ENCODE data around the gene ZNF664. TPM values are rescaled to one million over a fixed set of nuclear protein-coding genes. Genes with fewer than 3 reads are reported as not detected.

ZNF664 gene
- total RNA-seq: 10 to 100 TPM; 78.0 to 83.3 TPM
- 100 to 1,000 TPM in 1 of 2 donors, 10 to 100 TPM in 1; 94.5 to 119 TPM for polyA plus RNA-seq (ENCODE audit: insufficient read length in 2 of 2)
- long read RNA-seq, donor 1, full-length matches to known transcripts: 39 of 39 reads
- long read RNA-seq, donor 1, partial matches to known transcripts: 0 of 39 reads
- long read RNA-seq, donor 1, other reads (novel, unspliced or antisense): 0 of 39 reads
- long read RNA-seq, donor 2, full-length matches to known transcripts: 17 of 43 reads
- long read RNA-seq, donor 2, partial matches to known transcripts: 26 of 43 reads
- long read RNA-seq, donor 2, other reads (novel, unspliced or antisense): 0 of 43 reads
- long read RNA-seq, donor 3, full-length matches to known transcripts: 15 of 35 reads
- long read RNA-seq, donor 3, partial matches to known transcripts: 10 of 35 reads
- long read RNA-seq, donor 3, other reads (novel, unspliced or antisense): 10 of 35 reads
- long read RNA-seq, donor 4, full-length matches to known transcripts: 29 of 44 reads
- long read RNA-seq, donor 4, partial matches to known transcripts: 15 of 44 reads
- long read RNA-seq, donor 4, other reads (novel, unspliced or antisense): 0 of 44 reads

GRCh38 chr12:123972457-123973401 lies at the start of gene ZNF664, which contains the start of gene CCDC92:
TSS of gene ZNF664 (plus strand) at chr12:123973215. CDS start at chr12:124012145, 38,930 bp downstream.
TSS of gene CCDC92 (minus strand) at chr12:123972831. CDS start at chr12:123944305, 28,526 bp downstream.
- under 1% methylated on average over 103 of the region's 138 CpGs for WGBS (ENCODE audit: insufficient coverage)
- no peaks in the 10 kb centered on the region for H3K27me3 ChIP-seq (ENCODE audit: control insufficient read depth, insufficient read depth, low read length)
- no peaks in the 10 kb centered on the region for H3K9me3 ChIP-seq (ENCODE audit: control insufficient read depth, insufficient read depth, low read length)

DNA sequence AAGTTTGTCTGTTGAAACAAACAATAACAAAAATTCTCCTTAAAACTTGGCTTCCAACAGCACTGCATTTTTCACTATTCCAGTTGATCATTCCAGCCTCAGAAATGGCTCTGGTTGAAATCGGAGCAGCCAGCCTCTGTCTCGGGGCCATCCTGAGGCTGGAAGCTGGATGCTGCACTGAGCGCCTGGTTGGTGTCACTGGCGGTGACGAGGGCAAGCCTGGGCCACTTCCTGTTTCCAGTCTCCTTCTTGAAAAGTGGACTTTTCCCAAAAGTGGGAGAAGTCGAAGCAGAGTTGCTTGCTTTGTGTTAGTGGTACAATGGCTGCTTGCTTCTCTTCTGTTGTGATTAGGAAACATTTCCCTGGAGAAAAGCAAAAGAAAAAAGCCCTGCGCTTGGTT lies 49.1 kb upstream of the ZNF664 start:
- no peak for DNase-seq (ENCODE audit: low read depth in 4 of 6, low spot score in 6 of 6)
- Histone ChIP-seq H3K4me1 (ENCODE audit: control insufficient read depth, insufficient read depth, low read length) (no peaks in the 10 kb centered on the region), H3K27me3 (ENCODE audit: control insufficient read depth, insufficient read depth, low read length) (no peaks in the 10 kb centered on the region), H3K36me3 (ENCODE audit: control insufficient read depth, insufficient read depth, low read length) (peaks cover 17% of the 10 kb centered on the region), H3K27ac (ENCODE audit: low read depth, low read length) (no peak overlapping the region), H3K9me3 (ENCODE audit: control insufficient read depth, insufficient read depth, low read length) (no peaks in the 10 kb centered on the region), H3K4me3 (ENCODE audit: low read depth, low read length) (no peak overlapping the region)
- WGBS (ENCODE audit: insufficient coverage): 79% methylated on average over 6 of the region's 7 CpGs

More at GRCh38 chr12:123972457-123973401, at the start of gene ZNF664, which contains the start of gene CCDC92:
- Histone ChIP-seq H3K4me1 (ENCODE audit: control insufficient read depth, insufficient read depth, low read length) (no peaks in the 10 kb centered on the region), H3K4me3 (ENCODE audit: low read depth, low read length) (peak within 1 kb of the TSS; percentile 64), H3K27ac (ENCODE audit: low read depth, low read length) (peak within 1 kb of the TSS; percentile 83), H3K36me3 (ENCODE audit: control insufficient read depth, insufficient read depth, low read length) (peaks cover 9% of the 10 kb centered on the region)
- peak; percentile 74 to 97 (median 84) for DNase-seq (ENCODE audit: low read depth in 4 of 6, low spot score in 6 of 6)

DNA sequence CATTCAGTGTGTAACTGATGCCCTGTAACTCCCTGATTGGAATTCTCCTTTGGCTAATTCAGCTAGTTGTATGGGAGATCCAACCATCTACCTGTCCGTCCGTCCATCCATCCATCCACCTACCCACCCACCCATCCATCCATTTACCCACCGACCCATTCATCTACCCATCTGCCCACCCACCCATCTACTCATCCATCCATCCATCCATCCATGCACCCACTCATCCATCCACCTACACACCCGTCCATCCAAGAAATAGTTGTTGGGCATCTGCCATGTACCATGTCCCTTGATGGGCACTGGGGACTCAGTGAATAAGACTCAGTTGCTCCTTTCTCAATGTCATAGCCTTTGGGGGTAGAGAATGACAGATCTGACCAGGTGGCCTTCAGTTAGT lies 48.5 kb upstream of the ZNF664 start:
- Histone ChIP-seq H3K27me3 (ENCODE audit: control insufficient read depth, insufficient read depth, low read length) (no peaks in the 10 kb centered on the region), H3K9me3 (ENCODE audit: control insufficient read depth, insufficient read depth, low read length) (no peaks in the 10 kb centered on the region), H3K4me1 (ENCODE audit: control insufficient read depth, insufficient read depth, low read length) (no peaks in the 10 kb centered on the region), H3K36me3 (ENCODE audit: control insufficient read depth, insufficient read depth, low read length) (peaks cover 17% of the 10 kb centered on the region), H3K27ac (ENCODE audit: low read depth, low read length) (no peak overlapping the region), H3K4me3 (ENCODE audit: low read depth, low read length) (no peak overlapping the region)
- WGBS (ENCODE audit: insufficient coverage): 95% methylated on average over 4 of the region's 4 CpGs
- DNase-seq (ENCODE audit: low read depth in 4 of 6, low spot score in 6 of 6): no peak

- no peaks in the 10 kb centered on the region for H3K9me3 ChIP-seq (ENCODE audit: control insufficient read depth, insufficient read depth, low read length)
- H3K4me1 ChIP-seq (ENCODE audit: control insufficient read depth, insufficient read depth, low read length): no peaks in the 10 kb centered on the region
- no peak for DNase-seq (ENCODE audit: low read depth in 4 of 6, low spot score in 6 of 6)
- 89% methylated on average over 11 of the region's 15 CpGs for WGBS (ENCODE audit: insufficient coverage)
- H3K27ac ChIP-seq (ENCODE audit: low read depth, low read length): no peak overlapping the region
- H3K27me3 ChIP-seq (ENCODE audit: control insufficient read depth, insufficient read depth, low read length): no peaks in the 10 kb centered on the region
- H3K36me3 ChIP-seq (ENCODE audit: control insufficient read depth, insufficient read depth, low read length): peaks cover 30% of the 10 kb centered on the region
- H3K4me3 ChIP-seq (ENCODE audit: low read depth, low read length): no peak overlapping the region
Observed at GRCh38 chr12:123928274-123928865, 44.6 kb upstream of the ZNF664 start.

- Histone ChIP-seq H3K4me3 (ENCODE audit: low read depth, low read length) (no peak overlapping the region), H3K9me3 (ENCODE audit: control insufficient read depth, insufficient read depth, low read length) (no peaks in the 10 kb centered on the region), H3K4me1 (ENCODE audit: control insufficient read depth, insufficient read depth, low read length) (peaks cover under 1% of the 10 kb centered on the region), H3K27ac (ENCODE audit: low read depth, low read length) (no peak overlapping the region), H3K27me3 (ENCODE audit: control insufficient read depth, insufficient read depth, low read length) (no peaks in the 10 kb centered on the region), H3K36me3 (ENCODE audit: control insufficient read depth, insufficient read depth, low read length) (peaks cover 35% of the 10 kb centered on the region)
- WGBS (ENCODE audit: insufficient coverage): 82% methylated on average over 3 of the region's 7 CpGs
- no peak for DNase-seq (ENCODE audit: low read depth in 4 of 6, low spot score in 6 of 6)
Observed at GRCh38 chr12:123928897-123929296, 44.1 kb upstream of the ZNF664 start.

- Histone ChIP-seq H3K9me3 (ENCODE audit: control insufficient read depth, insufficient read depth, low read length) (no peaks in the 10 kb centered on the region), H3K27me3 (ENCODE audit: control insufficient read depth, insufficient read depth, low read length) (no peaks in the 10 kb centered on the region), H3K4me1 (ENCODE audit: control insufficient read depth, insufficient read depth, low read length) (peaks cover 7% of the 10 kb centered on the region), H3K4me3 (ENCODE audit: low read depth, low read length) (no peak overlapping the region), H3K27ac (ENCODE audit: low read depth, low read length) (no peak overlapping the region), H3K36me3 (ENCODE audit: control insufficient read depth, insufficient read depth, low read length) (peaks cover 47% of the 10 kb centered on the region)
- DNase-seq (ENCODE audit: low read depth in 4 of 6, low spot score in 6 of 6): no peak
- 88% methylated on average over 4 of the region's 9 CpGs for WGBS (ENCODE audit: insufficient coverage)
Observed at GRCh38 chr12:123929946-123930583, 43.0 kb upstream of the ZNF664 start.

DNA sequence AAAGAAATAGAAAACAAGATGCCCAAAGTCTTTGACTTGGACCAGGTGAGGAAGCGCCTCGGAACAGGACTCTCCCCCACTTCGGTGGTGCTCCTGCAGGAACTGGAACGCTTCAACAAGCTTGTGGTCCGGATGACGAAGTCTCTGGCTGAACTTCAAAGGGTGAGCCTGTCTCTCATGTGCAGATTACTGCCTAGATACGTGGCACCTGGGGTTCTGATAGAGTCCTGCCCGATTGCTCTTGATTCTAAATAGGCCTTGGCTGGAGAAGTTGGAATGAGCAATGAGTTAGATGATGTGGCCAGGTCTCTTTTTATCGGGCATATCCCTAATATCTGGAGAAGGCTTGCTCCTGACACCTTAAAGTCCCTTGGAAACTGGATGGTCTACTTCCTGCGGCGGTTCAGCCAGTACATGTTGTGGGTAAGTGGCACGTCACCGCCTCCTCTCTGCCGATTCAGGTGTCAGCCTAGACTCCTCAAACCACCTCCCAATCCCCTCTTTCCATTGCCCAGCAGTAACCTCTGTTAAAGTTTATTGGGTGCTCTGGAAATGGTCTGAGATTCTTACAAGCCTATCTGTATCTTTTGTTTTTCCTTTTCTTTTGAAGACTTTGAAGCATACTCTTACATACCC lies 41.2 kb upstream of the ZNF664 start:
- DNase-seq (ENCODE audit: low read depth in 4 of 6, low spot score in 6 of 6): no peak
- Histone ChIP-seq H3K9me3 (ENCODE audit: control insufficient read depth, insufficient read depth, low read length) (no peaks in the 10 kb centered on the region), H3K27me3 (ENCODE audit: control insufficient read depth, insufficient read depth, low read length) (no peaks in the 10 kb centered on the region), H3K27ac (ENCODE audit: low read depth, low read length) (no peak overlapping the region), H3K36me3 (ENCODE audit: control insufficient read depth, insufficient read depth, low read length) (peaks cover 57% of the 10 kb centered on the region), H3K4me1 (ENCODE audit: control insufficient read depth, insufficient read depth, low read length) (peaks cover 7% of the 10 kb centered on the region), H3K4me3 (ENCODE audit: low read depth, low read length) (no peak overlapping the region)
- 91% methylated on average over 8 of the region's 14 CpGs for WGBS (ENCODE audit: insufficient coverage)

- H3K4me3 ChIP-seq (ENCODE audit: low read depth, low read length): no peak overlapping the region
- H3K27me3 ChIP-seq (ENCODE audit: control insufficient read depth, insufficient read depth, low read length): no peaks in the 10 kb centered on the region
- peaks cover 7% of the 10 kb centered on the region for H3K4me1 ChIP-seq (ENCODE audit: control insufficient read depth, insufficient read depth, low read length)
- H3K36me3 ChIP-seq (ENCODE audit: control insufficient read depth, insufficient read depth, low read length): peaks cover 61% of the 10 kb centered on the region
- no peak for DNase-seq (ENCODE audit: low read depth in 4 of 6, low spot score in 6 of 6)
- H3K27ac ChIP-seq (ENCODE audit: low read depth, low read length): no peak overlapping the region
- WGBS (ENCODE audit: insufficient coverage): 93% methylated on average over 14 of the region's 14 CpGs
- no peaks in the 10 kb centered on the region for H3K9me3 ChIP-seq (ENCODE audit: control insufficient read depth, insufficient read depth, low read length)
Observed at GRCh38 chr12:123933214-123933613, 39.8 kb upstream of the ZNF664 start.

Measured in spinal cord (tissue), 10 donors.